Muscle layer of duodenum (tissue), 2 donors: ENCODE measurements around the gene MLX.

Experiments used
- H3K27ac ChIP-seq: one replicate; pipeline ENCODE4 v1.7.0; 2013; ENCODE audit warnings: mild to moderate bottlenecking, low read length
- H3K27me3 ChIP-seq: one replicate; pipeline ENCODE4 v1.7.0; 2013; ENCODE audit warnings: low read depth, mild to moderate bottlenecking, control low read depth, low read length
- H3K36me3 ChIP-seq, 2 donors: one replicate each; pipeline ENCODE4 v1.7.0; 2013; ENCODE audit warnings: low read length in 2 of 2, control low read depth in 1 of 2, mild to moderate bottlenecking in 1 of 2; ENCODE audit not compliant: insufficient read depth in 2 of 2, control insufficient read depth in 1 of 2
- H3K4me1 ChIP-seq, 2 donors: one replicate each; pipeline ENCODE4 v1.7.0; 2013; ENCODE audit warnings: low read length in 2 of 2, mild to moderate bottlenecking in 2 of 2, control low read depth in 1 of 2, moderate library complexity in 1 of 2; ENCODE audit not compliant: insufficient read depth in 2 of 2, control insufficient read depth in 1 of 2
- H3K4me3 ChIP-seq, 2 donors: one replicate each; pipeline ENCODE4 v1.7.0; 2013; ENCODE audit warnings: low read length in 2 of 2, low read depth in 1 of 2, mild to moderate bottlenecking in 1 of 2
- H3K9me3 ChIP-seq, 2 donors: one replicate each; pipeline ENCODE4 v1.7.0; 2013; ENCODE audit warnings: low read length in 2 of 2, control low read depth in 1 of 2, mild to moderate bottlenecking in 1 of 2; ENCODE audit not compliant: control insufficient read depth in 1 of 2
- donor health status: healthy.

MLX gene

GRCh38 chr17:42566883-42567573, at the start of gene MLX:
Gene MLX, plus strand, starts transcription at chr17:42567100. Its CDS starts 25 bp downstream, at chr17:42567125.
- peaks cover 42 to 61% of the 10 kb centered on the region in 2 donors for H3K36me3 ChIP-seq
- H3K4me1 ChIP-seq = peaks cover 13 to 40% of the 10 kb centered on the region in 2 donors

GRCh38 chr17:42517516-42517915, 49.4 kb upstream of the MLX start:
- peak overlapping the region in 1 of 2 donors; percentile 36 for H3K4me3 ChIP-seq
- peaks cover 21 to 25% of the 10 kb centered on the region in 2 donors for H3K36me3 ChIP-seq
- no peaks in the 10 kb centered on the region for H3K9me3 ChIP-seq
- H3K27me3 ChIP-seq = no peaks in the 10 kb centered on the region
- H3K27ac ChIP-seq = peak overlapping the region; percentile 97
- peaks cover 42 to 65% of the 10 kb centered on the region in 2 donors for H3K4me1 ChIP-seq

More at GRCh38 chr17:42566883-42567573, at the start of gene MLX:
- peak within 1 kb of the TSS; percentile 84 for H3K27ac ChIP-seq
- H3K9me3 ChIP-seq = no peaks in the 10 kb centered on the region
- H3K4me3 ChIP-seq = peak within 1 kb of the TSS; percentile 58 to 91
- H3K27me3 ChIP-seq = no peaks in the 10 kb centered on the region

GRCh38 chr17:42518046-42518754, 48.7 kb upstream of the MLX start:
- peak overlapping the region; percentile 7 to 36 for H3K4me3 ChIP-seq
- no peaks in the 10 kb centered on the region for H3K27me3 ChIP-seq
- no peaks in the 10 kb centered on the region for H3K9me3 ChIP-seq
- peak overlapping the region; percentile 97 for H3K27ac ChIP-seq
- peaks cover 22 to 25% of the 10 kb centered on the region in 2 donors for H3K36me3 ChIP-seq
- peaks cover 44 to 65% of the 10 kb centered on the region in 2 donors for H3K4me1 ChIP-seq

- Histone ChIP-seq H3K9me3 (no peaks in the 10 kb centered on the region), H3K36me3 (peaks cover 17 to 20% of the 10 kb centered on the region in 2 donors), H3K4me1 (peaks cover 44 to 63% of the 10 kb centered on the region in 2 donors), H3K27ac (peak overlapping the region; percentile 97), H3K27me3 (no peaks in the 10 kb centered on the region), H3K4me3 (peak overlapping the region in 1 of 2 donors; percentile 36)
Measured at GRCh38 chr17:42518755-42519545, 48.0 kb upstream of the MLX start.

- Histone ChIP-seq H3K9me3 (no peaks in the 10 kb centered on the region), H3K36me3 (peaks cover 8 to 11% of the 10 kb centered on the region in 2 donors), H3K27ac (peak overlapping the region; percentile 97), H3K27me3 (no peaks in the 10 kb centered on the region), H3K4me1 (peaks cover 44 to 63% of the 10 kb centered on the region in 2 donors), H3K4me3 (peak overlapping the region in 1 of 2 donors; percentile 43)
Measured at GRCh38 chr17:42519546-42520491, 47.1 kb upstream of the MLX start.

- Histone ChIP-seq H3K27ac (peak overlapping the region; percentile 97), H3K27me3 (no peaks in the 10 kb centered on the region), H3K4me3 (peak overlapping the region in 1 of 2 donors; percentile 43), H3K36me3 (peaks cover 8 to 11% of the 10 kb centered on the region in 2 donors), H3K9me3 (no peaks in the 10 kb centered on the region), H3K4me1 (peaks cover 44 to 63% of the 10 kb centered on the region in 2 donors)
Measured at GRCh38 chr17:42520540-42520951, 46.4 kb upstream of the MLX start.

- peak overlapping the region in 1 of 2 donors; percentile 43 for H3K4me3 ChIP-seq
- H3K36me3 ChIP-seq = peaks cover 7 to 8% of the 10 kb centered on the region in 2 donors
- peaks cover 44 to 63% of the 10 kb centered on the region in 2 donors for H3K4me1 ChIP-seq
Measured at GRCh38 chr17:42521036-42521435, 45.9 kb upstream of the MLX start.

GRCh38 chr17:42521666-42522262, 45.1 kb upstream of the MLX start:
- Histone ChIP-seq H3K36me3 (peaks cover 7 to 8% of the 10 kb centered on the region in 2 donors), H3K9me3 (no peaks in the 10 kb centered on the region), H3K4me3 (peak overlapping the region in 1 of 2 donors; percentile 43), H3K4me1 (peaks cover 44 to 60% of the 10 kb centered on the region in 2 donors), H3K27ac (peak overlapping the region; percentile 97), H3K27me3 (no peaks in the 10 kb centered on the region)

More at GRCh38 chr17:42521036-42521435, 45.9 kb upstream of the MLX start:
- H3K27me3 ChIP-seq = no peaks in the 10 kb centered on the region
- peak overlapping the region; percentile 97 for H3K27ac ChIP-seq
- no peaks in the 10 kb centered on the region for H3K9me3 ChIP-seq

GRCh38 chr17:42522263-42522790, 44.6 kb upstream of the MLX start:
- H3K36me3 ChIP-seq = peaks cover 7 to 8% of the 10 kb centered on the region in 2 donors
- H3K27ac ChIP-seq = peak overlapping the region; percentile 97
- H3K4me1 ChIP-seq = peaks cover 44 to 59% of the 10 kb centered on the region in 2 donors
- no peaks in the 10 kb centered on the region for H3K27me3 ChIP-seq
- H3K4me3 ChIP-seq = peak overlapping the region in 1 of 2 donors; percentile 43
- H3K9me3 ChIP-seq = no peaks in the 10 kb centered on the region
